H1 (cell line): ENCODE results near the gene RUVBL1. TPM values are rescaled to one million over a fixed set of nuclear protein-coding genes. Genes with fewer than 3 reads are reported as not detected.
A peak's percentile ranks its signal among the peaks of the same experiment; 100 is the strongest.

Experiments used
- CTCF ChIA-PET: fragments of 300-600 bp; sonication (Branson Sonifier 250); formaldehyde crosslinking; loops from one replicate; lab custom pipeline; 2021; ENCODE audit not compliant: partially characterized antibody; lab: Charles Lee
- POLR2A ChIA-PET: fragments of 300-600 bp; sonication (Branson Sonifier 250); formaldehyde crosslinking; loops from one replicate; lab custom pipeline; 2021; ENCODE audit warnings: inconsistent platforms; ENCODE audit not compliant: partially characterized antibody; lab: Charles Lee
- DNase-seq, 2 experiments: peaks; one replicate each; pipeline versions ENCODE4 v3.0.0 to v3.0.0-alpha.2; 2010 to 2022; ENCODE audit warnings: low spot score in 2 of 2, low read depth in 1 of 2, mixed read lengths in 1 of 2
- FAIRE-seq: peaks from 2 replicates; lab custom pipeline; 2011; peaks lifted over from hg19 to GRCh38; lab: Jason Lieb, UNC
- H2AFZ ChIP-seq: 2 replicates; pipeline ENCODE4 v1.8.1; 2012; ENCODE audit warnings: low read length, inconsistent platforms
- H2AK5ac ChIP-seq: 2 replicates; pipeline ENCODE4 v1.6.1; 2013; ENCODE audit warnings: low read depth, low read length
- H2BK120ac ChIP-seq: replicated peaks from 2 replicates; pipeline ENCODE3; 2013; ENCODE audit warnings: low read depth, low read length, inconsistent platforms
- H2BK12ac ChIP-seq: 2 replicates; pipeline ENCODE4 v1.6.1; 2013; ENCODE audit warnings: low read depth, low read length
- H2BK15ac ChIP-seq: 2 replicates; pipeline ENCODE4 v1.6.1; 2013; ENCODE audit warnings: low read length
- H2BK20ac ChIP-seq: 2 replicates; pipeline ENCODE4 v1.6.1; 2013; ENCODE audit warnings: low read length
- H2BK5ac ChIP-seq: 2 replicates; pipeline ENCODE4 v1.6.1; 2013; ENCODE audit warnings: low read depth, low read length
- H3K14ac ChIP-seq: 2 replicates; pipeline ENCODE4 v1.6.1; 2013; ENCODE audit warnings: inconsistent platforms; ENCODE audit not compliant: insufficient read length
- H3K18ac ChIP-seq: 2 replicates; pipeline ENCODE4 v1.6.1; 2013; ENCODE audit warnings: low read length; ENCODE audit errors: extremely low read depth
- H3K23ac ChIP-seq: 2 replicates; pipeline ENCODE4 v1.6.1; 2013; ENCODE audit warnings: inconsistent platforms; ENCODE audit not compliant: insufficient read length
- H3K23me2 ChIP-seq: 2 replicates; pipeline ENCODE4 v1.6.1; 2013; ENCODE audit warnings: low read depth, low read length
- H3K27ac ChIP-seq: 2 replicates; pipeline ENCODE4 v1.6.1; 2011; ENCODE audit warnings: low read depth, low read length, inconsistent platforms
- H3K27me3 ChIP-seq, 4 experiments: replicated peaks in 1 of 4; 1 replicate in 1 of 4; 2 replicates in 3 of 4; pipeline versions ENCODE4 v1.6.1 to v1.8.1; 2011 to 2013; ENCODE audit warnings: low read length in 3 of 4, mild to moderate bottlenecking in 3 of 4, inconsistent platforms in 2 of 4, mixed read lengths in 2 of 4, moderate library complexity in 1 of 4; ENCODE audit not compliant: control insufficient read depth in 3 of 4, insufficient read depth in 3 of 4; ENCODE audit errors: extremely low read depth in 1 of 4
- H3K36me3 ChIP-seq, 4 experiments: 2 replicates each; pipeline versions ENCODE4 v1.6.1 to v1.8.1; 2011 to 2013; ENCODE audit warnings: mild to moderate bottlenecking in 4 of 4, low read length in 3 of 4, moderate library complexity in 2 of 4, control low read depth in 1 of 4, inconsistent platforms in 1 of 4; ENCODE audit not compliant: insufficient read depth in 4 of 4, control insufficient read depth in 2 of 4
- H3K4ac ChIP-seq: replicated peaks from 2 replicates; pipeline ENCODE3; 2013; ENCODE audit warnings: low read length, low read depth, mixed read lengths, inconsistent platforms; ENCODE audit not compliant: insufficient read length
- H3K4me1 ChIP-seq, 4 experiments: replicated peaks in 1 of 4; 1 replicate in 1 of 4; 2 replicates in 3 of 4; pipeline versions ENCODE4 v1.6.1 to v1.8.1; 2011 to 2013; ENCODE audit warnings: low read length in 3 of 4, inconsistent platforms in 2 of 4, mixed read lengths in 1 of 4; ENCODE audit not compliant: insufficient read depth in 4 of 4, control insufficient read depth in 3 of 4
- H3K4me2 ChIP-seq, 2 experiments: 2 replicates each; pipeline versions ENCODE4 v1.6.1 to v1.8.1; 2011 to 2013; ENCODE audit warnings: low read depth in 2 of 2, low read length in 2 of 2, control low read depth in 1 of 2, inconsistent platforms in 1 of 2, mild to moderate bottlenecking in 1 of 2; ENCODE audit not compliant: insufficient read depth in 1 of 2
- H3K4me3 ChIP-seq, 4 experiments: fragments of 200-600, 300-600 bp in 1 of 4; sonication (generic), shearing (Covaris generic), sonication (Bioruptor Twin) in 1 of 4; 2 replicates each; pipeline versions ENCODE4 v1.5.1 to v1.8.1; 2011 to 2016; ENCODE audit warnings: low read length in 4 of 4, low read depth in 3 of 4, control low read depth in 2 of 4, inconsistent platforms in 2 of 4, mild to moderate bottlenecking in 2 of 4, mixed read lengths in 1 of 4, moderate library complexity in 1 of 4; ENCODE audit not compliant: insufficient read depth in 2 of 4; ENCODE audit errors: extremely low read depth in 1 of 4
- H3K56ac ChIP-seq: replicated peaks from 2 replicates; pipeline ENCODE3; 2013; ENCODE audit warnings: low read depth, mild to moderate bottlenecking, mixed read lengths, low read length, inconsistent platforms; ENCODE audit not compliant: insufficient read length
- H3K79me1 ChIP-seq: 2 replicates; pipeline ENCODE4 v1.6.1; 2013; ENCODE audit warnings: low read depth, low read length, control low read depth
- H3K79me2 ChIP-seq, 2 experiments: 2 replicates each; pipeline versions ENCODE4 v1.6.1 to v1.8.1; 2012 to 2013; ENCODE audit warnings: low read length in 2 of 2, mild to moderate bottlenecking in 2 of 2, inconsistent platforms in 1 of 2; ENCODE audit not compliant: insufficient read depth in 2 of 2, control insufficient read depth in 1 of 2
- H3K9ac ChIP-seq, 4 experiments: replicated peaks in 1 of 4; 1 replicate in 1 of 4; 2 replicates in 3 of 4; pipeline versions ENCODE4 v1.6.1 to v1.8.1; 2011 to 2013; ENCODE audit warnings: low read depth in 3 of 4, low read length in 3 of 4, control low read depth in 2 of 4, mild to moderate bottlenecking in 2 of 4, moderate library complexity in 2 of 4, inconsistent platforms in 1 of 4; ENCODE audit errors: extremely low read depth in 1 of 4
- H3K9me3 ChIP-seq, 2 experiments: 2 replicates each; pipeline versions ENCODE4 v1.6.1 to v1.8.1; 2012 to 2013; ENCODE audit warnings: mild to moderate bottlenecking in 2 of 2, moderate library complexity in 2 of 2, control low read depth in 1 of 2, inconsistent platforms in 1 of 2, low read depth in 1 of 2, low read length in 1 of 2, mixed read lengths in 1 of 2; ENCODE audit not compliant: insufficient read depth in 2 of 2
- H4K20me1 ChIP-seq, 2 experiments: replicated peaks in 1 of 2; 2 replicates each; pipeline versions ENCODE3 to v1.8.1; 2011 to 2013; ENCODE audit warnings: inconsistent platforms in 2 of 2, low read length in 2 of 2, mild to moderate bottlenecking in 1 of 2; ENCODE audit not compliant: insufficient read depth in 2 of 2, control insufficient read depth in 1 of 2
- H4K5ac ChIP-seq: 2 replicates; pipeline ENCODE4 v1.6.1; 2013; ENCODE audit warnings: low read length, low read depth, mixed read lengths, inconsistent platforms; ENCODE audit not compliant: insufficient read length
- H4K8ac ChIP-seq: 2 replicates; pipeline ENCODE4 v1.8.0; 2013; ENCODE audit warnings: mild to moderate bottlenecking, moderate library complexity, low read length, inconsistent platforms; ENCODE audit not compliant: insufficient read depth; ENCODE audit errors: extremely low read depth
- H4K91ac ChIP-seq: replicated peaks from 2 replicates; pipeline ENCODE3; 2013; ENCODE audit warnings: low read length, mixed read lengths, inconsistent platforms; ENCODE audit not compliant: insufficient read length
- BCL11A ChIP-seq, 2 experiments: IDR thresholded peaks; one replicate each; pipeline ENCODE4 v1.6.1; 2011; ENCODE audit warnings: low read depth in 2 of 2, low read length in 2 of 2, mild to moderate bottlenecking in 2 of 2
- CEBPB ChIP-seq: IDR thresholded peaks from 2 replicates; pipeline ENCODE4 v1.6.1; 2012; ENCODE audit warnings: low read depth, low read length
- EZH2 ChIP-seq: fragments of 200-600 bp; sonication (generic); IDR thresholded peaks from 2 replicates; pipeline ENCODE4 v1.7.1; 2012; ENCODE audit warnings: low read depth, mild to moderate bottlenecking, moderate library complexity, low read length, inconsistent platforms; ENCODE audit not compliant: severe bottlenecking
- GABPA ChIP-seq: IDR thresholded peaks from 2 replicates; pipeline ENCODE4 v1.6.1; 2011; ENCODE audit warnings: mild to moderate bottlenecking, low read length, moderate library complexity, borderline replicate concordance; ENCODE audit not compliant: insufficient read depth
- KDM5A ChIP-seq: fragments of 200-600 bp; IDR thresholded peaks from 2 replicates; pipeline ENCODE4 v1.7.1; 2012; ENCODE audit warnings: mild to moderate bottlenecking, low read length, inconsistent platforms, mixed read lengths
- SP1 ChIP-seq: IDR thresholded peaks from 2 replicates; pipeline ENCODE4 v1.6.1; 2011; ENCODE audit warnings: low read depth, low read length
- TAF7 ChIP-seq: optimal IDR thresholded peaks from 2 replicates; pipeline ENCODE3; 2011; ENCODE audit warnings: low read depth, mild to moderate bottlenecking, inconsistent platforms, low read length, moderate library complexity, borderline replicate concordance
- TCF12 ChIP-seq: IDR thresholded peaks from 2 replicates; pipeline ENCODE4 v1.6.1; 2011; ENCODE audit warnings: low read depth, mild to moderate bottlenecking, low read length
- WGBS, 2 experiments: shearing (Covaris generic) in 1 of 2; methylation state at CpG; one replicate each; pipeline versions ENCODE4 v1.1.6 to v1.1.7; 2013 to 2015; ENCODE audit warnings: low lambda C conversion rate in 2 of 2, mixed read lengths in 2 of 2, inconsistent platforms in 1 of 2, low coverage in 1 of 2, missing lambda C conversion rate in 1 of 2; ENCODE audit not compliant: insufficient replicate concordance in 2 of 2, insufficient coverage in 1 of 2, insufficient read length in 1 of 2; ENCODE audit errors: extremely low coverage in 1 of 2, missing lambda C conversion rate in 1 of 2; 5-methylcytosine and 5-hydroxymethylcytosine counted together
- polyA plus RNA-seq, 7 experiments: library from polyadenylated mRNA; depleted of rRNA in 3 of 7; stranded (reverse) in 5 of 7; unstranded in 2 of 7; fragments of >200 nt in 5 of 7; fragments of 200-250 nt in 2 of 7; gene quantifications; 1 replicate in 5 of 7; 2 replicates in 1 of 7; 4 replicates in 1 of 7; pipeline versions ENCODE4 v1.2.1 to v1.2.3, GENCODE V29; 2011 to 2013; ENCODE audit warnings: missing spikeins in 2 of 7, mixed read lengths in 2 of 7
- total RNA-seq: library from RNA; stranded (reverse); fragmentation: NEBNext Ultra II Directional; extraction: Animal tissue kit (Norgen Biotek cat#: 25700); gene quantifications from 2 replicates; pipeline ENCODE4 v1.2.1, GENCODE V29; 2021
- TF ChIP-seq, protein P1 (sequence below): IDR thresholded peaks from 2 replicates; pipeline ENCODE4 v1.6.1; 2011; ENCODE audit warnings: low read length, improper control_type of control experiment
- TF ChIP-seq, protein P2 (sequence below): IDR thresholded peaks from 2 replicates; pipeline ENCODE4 v1.6.1; 2012; ENCODE audit warnings: inconsistent platforms
- TF ChIP-seq, protein P3 (sequence below): IDR thresholded peaks from 2 replicates; pipeline ENCODE4 v1.6.1; 2012; ENCODE audit warnings: low read length, inconsistent platforms

Gene RUVBL1
- total and polyA plus RNA-seq, 2 of the 8 experiments (the other 6 are each of a cell fraction or from before 2014, with no cell fraction given) = 112 to 135 TPM

DNA sequence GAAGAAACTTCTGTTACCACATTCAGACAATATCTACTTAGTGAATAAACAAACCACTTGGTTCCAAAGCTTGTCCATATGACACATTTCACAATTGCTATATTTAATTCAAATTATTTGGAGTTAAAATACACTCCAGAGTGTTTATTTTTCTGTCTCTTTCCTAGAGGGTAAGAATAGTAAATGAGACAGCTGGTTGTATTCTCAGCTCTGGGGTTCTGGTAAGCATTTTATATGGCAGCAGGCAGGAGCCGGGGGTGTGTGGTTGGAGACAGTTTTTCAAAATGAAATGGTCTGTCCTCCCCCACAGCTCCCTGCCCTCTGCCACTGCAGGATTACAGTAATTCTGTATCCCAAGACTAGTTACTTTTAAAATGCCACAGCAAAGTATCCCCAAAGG, 82.3 kb downstream of the RUVBL1 start:
- no peak overlapping the region for H4K5ac ChIP-seq
- H2BK15ac ChIP-seq = no peak overlapping the region
- no peaks in the 10 kb centered on the region for H3K79me1 ChIP-seq
- H3K23me2 ChIP-seq = no peaks in the 10 kb centered on the region; the same call in 1 of the 2 replicates
- H3K4me2 ChIP-seq = no peak overlapping the region
- no peak overlapping the region for H2BK12ac ChIP-seq
- H3K9me3 ChIP-seq = no peaks in the 10 kb centered on the region
- H4K91ac ChIP-seq = no peak overlapping the region
- no peak overlapping the region for H3K4me3 ChIP-seq
- H2BK5ac ChIP-seq = no peak overlapping the region
- H3K36me3 ChIP-seq = no peaks in the 10 kb centered on the region
- H4K8ac ChIP-seq = no peak overlapping the region
- no peak for FAIRE-seq
- DNase-seq = peak in 1 of 2 experiments; percentile 16
- H4K20me1 ChIP-seq = no peaks in the 10 kb centered on the region
- H3K4me1 ChIP-seq = no peaks in the 10 kb centered on the region
- H3K18ac ChIP-seq = no peak overlapping the region
- H3K56ac ChIP-seq = no peak overlapping the region
- H2AFZ ChIP-seq = no peak overlapping the region
- H3K9ac ChIP-seq = no peak overlapping the region
- H2AK5ac ChIP-seq = no peak overlapping the region
- no peak overlapping the region for H2BK120ac ChIP-seq
- ChIA-PET POLR2A (interaction anchor here (1.9 kb wide), 1 partner anchor 10 kb away, joined by 6 read pairs; the partner anchor contains the start of gene SEC61A1), CTCF (interaction anchor here (1.7 to 2.1 kb wide), 4 partner anchors 17 to 70 kb away, joined by 4 to 6 read pairs (median 6); no protein-coding TSS in a partner anchor)
- H3K79me2 ChIP-seq = no peaks in the 10 kb centered on the region
- H3K14ac ChIP-seq = no peak overlapping the region
- H2BK20ac ChIP-seq = no peak overlapping the region
- WGBS, 2 experiments = 85% methylated on average over 1 of the region's 1 CpG; no CpG with 5 or more reads in 1 of the 2 experiments
- H3K4ac ChIP-seq = no peak overlapping the region
- H3K23ac ChIP-seq = no peak overlapping the region
- H3K27ac ChIP-seq = no peak overlapping the region
- H3K27me3 ChIP-seq = peaks cover 0 to 1% (median 0%) of the 10 kb centered on the region in 4 experiments; a peak in 1 of 7 replicates
- TF ChIP-seq SP1 = no peak
- TF ChIP-seq TAF7 = no peak
- TF ChIP-seq, protein P1, sequence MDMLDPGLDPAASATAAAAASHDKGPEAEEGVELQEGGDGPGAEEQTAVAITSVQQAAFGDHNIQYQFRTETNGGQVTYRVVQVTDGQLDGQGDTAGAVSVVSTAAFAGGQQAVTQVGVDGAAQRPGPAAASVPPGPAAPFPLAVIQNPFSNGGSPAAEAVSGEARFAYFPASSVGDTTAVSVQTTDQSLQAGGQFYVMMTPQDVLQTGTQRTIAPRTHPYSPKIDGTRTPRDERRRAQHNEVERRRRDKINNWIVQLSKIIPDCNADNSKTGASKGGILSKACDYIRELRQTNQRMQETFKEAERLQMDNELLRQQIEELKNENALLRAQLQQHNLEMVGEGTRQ = no peak
- TF ChIP-seq BCL11A (IDR thresholded peaks at IDR 0.05; ENCODE audit: low read depth in 2 of 2, low read length in 2 of 2) = no peak
- TF ChIP-seq CEBPB = no peak
- TF ChIP-seq, protein P2, sequence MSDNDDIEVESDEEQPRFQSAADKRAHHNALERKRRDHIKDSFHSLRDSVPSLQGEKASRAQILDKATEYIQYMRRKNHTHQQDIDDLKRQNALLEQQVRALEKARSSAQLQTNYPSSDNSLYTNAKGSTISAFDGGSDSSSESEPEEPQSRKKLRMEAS = no peak
- TF ChIP-seq, protein P3, sequence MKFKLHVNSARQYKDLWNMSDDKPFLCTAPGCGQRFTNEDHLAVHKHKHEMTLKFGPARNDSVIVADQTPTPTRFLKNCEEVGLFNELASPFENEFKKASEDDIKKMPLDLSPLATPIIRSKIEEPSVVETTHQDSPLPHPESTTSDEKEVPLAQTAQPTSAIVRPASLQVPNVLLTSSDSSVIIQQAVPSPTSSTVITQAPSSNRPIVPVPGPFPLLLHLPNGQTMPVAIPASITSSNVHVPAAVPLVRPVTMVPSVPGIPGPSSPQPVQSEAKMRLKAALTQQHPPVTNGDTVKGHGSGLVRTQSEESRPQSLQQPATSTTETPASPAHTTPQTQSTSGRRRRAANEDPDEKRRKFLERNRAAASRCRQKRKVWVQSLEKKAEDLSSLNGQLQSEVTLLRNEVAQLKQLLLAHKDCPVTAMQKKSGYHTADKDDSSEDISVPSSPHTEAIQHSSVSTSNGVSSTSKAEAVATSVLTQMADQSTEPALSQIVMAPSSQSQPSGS = no peak
- no peak for TF ChIP-seq EZH2
- TF ChIP-seq GABPA = no peak
- TF ChIP-seq KDM5A = no peak
- TF ChIP-seq TCF12 = no peak
